Activated effector memory CD4-positive, alpha-beta T cell treated with Interleukin-2 at 50 U/mL for 16 hours (primary cell): Measurements from ENCODE around the gene SPARC.
"Not testable (repeated sequence)": the region's sequence is repeated elsewhere in the genome, so short reads cannot be mapped to it uniquely, and the experiment has no call there.

Experiments
- DNase-seq: peaks from one replicate; pipeline ENCODE4 v3.0.0-alpha.2; 2020

Gene SPARC, protein sequence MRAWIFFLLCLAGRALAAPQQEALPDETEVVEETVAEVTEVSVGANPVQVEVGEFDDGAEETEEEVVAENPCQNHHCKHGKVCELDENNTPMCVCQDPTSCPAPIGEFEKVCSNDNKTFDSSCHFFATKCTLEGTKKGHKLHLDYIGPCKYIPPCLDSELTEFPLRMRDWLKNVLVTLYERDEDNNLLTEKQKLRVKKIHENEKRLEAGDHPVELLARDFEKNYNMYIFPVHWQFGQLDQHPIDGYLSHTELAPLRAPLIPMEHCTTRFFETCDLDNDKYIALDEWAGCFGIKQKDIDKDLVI

DNA sequence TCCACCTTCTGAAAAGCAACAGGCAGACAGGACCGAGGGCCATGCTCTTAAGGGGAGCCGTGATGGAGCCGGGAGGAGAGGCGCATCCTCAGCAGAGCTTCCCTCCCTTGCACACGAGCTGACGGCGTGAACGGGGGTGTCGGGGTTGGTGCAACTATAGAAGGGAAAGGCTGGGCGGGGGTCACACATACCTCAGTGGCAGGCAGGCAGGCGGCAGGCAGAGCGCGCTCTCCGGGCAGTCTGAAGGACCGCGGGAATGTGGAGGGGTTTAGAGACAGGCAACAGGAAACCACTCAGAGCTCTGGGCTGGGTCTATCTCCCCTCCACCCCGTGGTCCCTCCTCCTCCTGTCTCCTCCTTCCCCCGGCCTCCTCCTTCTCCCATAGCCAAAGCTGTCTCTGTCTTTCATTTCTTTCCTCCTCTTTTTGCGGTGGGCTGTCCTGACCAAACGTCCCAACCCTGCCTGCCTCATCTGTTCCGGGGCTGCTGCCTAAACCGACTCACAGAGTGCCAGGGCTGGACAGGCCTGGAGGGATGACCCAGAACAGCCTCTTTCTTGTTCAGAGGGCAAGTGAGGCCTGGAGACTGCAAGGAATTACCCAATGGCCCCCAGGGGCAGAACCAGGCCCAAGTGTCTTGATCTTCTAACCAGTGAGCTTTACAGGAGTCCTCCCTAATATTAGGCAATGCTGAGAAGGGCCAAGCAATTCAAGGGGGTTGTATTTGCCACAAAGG is at the start of gene SPARC:
SPARC (minus strand) TSS at position 242 of the 734 bp plus-strand sequence. CDS start 10,727 bp downstream, outside the sequence.
- DNase-seq, result no peak

DNA sequence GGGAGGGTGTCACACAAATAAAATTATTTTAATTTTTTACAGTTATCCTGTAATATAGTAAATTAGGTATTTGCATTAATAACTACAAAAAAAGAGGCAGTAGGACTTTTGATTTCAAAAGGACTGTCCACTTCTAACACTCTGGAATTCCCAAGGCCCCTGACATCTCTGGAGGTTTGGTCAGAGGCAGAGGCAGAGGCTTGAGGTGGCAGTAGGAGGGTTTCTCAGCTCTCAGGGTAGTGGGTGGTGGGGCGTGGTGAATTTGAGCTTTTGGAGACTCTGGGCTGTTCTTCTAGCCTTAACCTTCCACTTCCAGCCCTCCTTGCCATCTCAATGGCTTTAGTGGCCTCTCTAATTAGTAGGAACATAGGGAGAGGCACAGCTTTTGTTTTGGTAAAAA is 48.9 kb upstream of the SPARC start:
- DNase-seq, result no peak

DNA sequence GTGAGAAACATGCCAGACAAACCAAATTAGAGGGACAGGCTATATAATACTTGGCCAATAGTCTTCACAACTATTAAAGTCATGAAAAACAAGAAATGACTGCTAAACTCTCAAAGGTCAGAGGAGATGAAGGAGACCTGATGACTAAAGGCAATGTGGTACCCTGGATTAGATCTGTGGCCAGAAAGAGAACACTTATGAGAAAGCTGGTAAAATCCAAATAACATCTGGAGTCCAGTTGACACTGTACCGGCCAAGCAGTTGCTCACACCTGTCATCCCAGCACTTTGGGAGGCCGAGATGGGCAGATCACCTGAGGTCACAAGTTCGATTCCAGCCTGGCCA is 47.3 kb upstream of the SPARC start:
- no peak for DNase-seq

GRCh38 chr5:151733358-151734063 is 46.8 kb upstream of the SPARC start:
- no peak for DNase-seq

- no peak for DNase-seq
These were observed 43.7 kb upstream of the SPARC start for GRCh38 chr5:151730381-151730780.

DNA sequence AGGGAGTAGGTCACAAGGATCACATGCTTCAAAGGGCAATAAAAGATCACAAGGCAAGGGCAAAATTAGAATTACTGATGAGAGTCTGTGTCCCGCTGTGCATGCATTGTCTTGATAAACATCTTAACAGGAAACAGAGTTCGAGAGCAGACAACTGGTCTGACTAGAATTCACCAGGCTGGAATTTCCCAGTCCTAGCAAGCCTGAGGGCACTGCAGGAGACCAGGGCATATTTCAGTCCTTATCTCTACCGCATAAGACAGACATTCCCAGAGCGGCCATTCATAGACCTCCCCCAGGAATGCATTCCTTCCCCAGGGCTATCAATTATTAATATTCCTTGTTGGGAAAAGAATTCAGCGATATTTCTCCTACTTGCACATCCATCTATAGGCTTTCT is 42.9 kb upstream of the SPARC start:
- not testable (repeated sequence) for DNase-seq

- no peak for DNase-seq
These were observed 37.6 kb upstream of the SPARC start for GRCh38 chr5:151724360-151724759.

- DNase-seq, result no peak
These were observed 35.8 kb upstream of the SPARC start for GRCh38 chr5:151722546-151722945.

DNA sequence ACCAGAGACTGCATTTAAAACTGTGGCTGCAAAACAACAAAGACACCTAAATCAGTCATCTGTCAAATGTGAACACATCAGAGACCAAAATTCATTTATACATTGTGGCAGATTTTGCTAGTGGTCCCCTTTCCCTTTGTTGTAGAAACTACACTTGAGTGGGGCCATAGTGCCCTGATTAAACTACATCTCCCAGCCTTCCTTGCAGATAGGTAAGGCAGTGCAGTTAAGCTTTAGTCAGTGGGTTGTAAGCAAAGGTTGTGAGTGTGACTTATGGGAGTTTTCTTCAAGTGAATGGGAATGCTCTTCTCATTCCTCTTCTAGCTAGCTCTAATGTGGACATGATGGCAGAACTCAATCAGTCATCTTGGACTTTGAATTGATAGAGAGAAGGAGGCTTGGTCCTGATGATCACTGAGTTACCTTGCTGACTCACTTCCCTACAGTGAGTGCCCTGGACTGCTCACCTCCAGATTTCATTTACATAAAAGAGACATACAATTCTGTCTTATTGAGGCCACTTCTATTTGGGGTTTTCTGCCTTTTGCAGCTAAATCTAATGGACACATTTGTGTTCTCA is 35.2 kb upstream of the SPARC start:
- DNase-seq, result no peak

DNA sequence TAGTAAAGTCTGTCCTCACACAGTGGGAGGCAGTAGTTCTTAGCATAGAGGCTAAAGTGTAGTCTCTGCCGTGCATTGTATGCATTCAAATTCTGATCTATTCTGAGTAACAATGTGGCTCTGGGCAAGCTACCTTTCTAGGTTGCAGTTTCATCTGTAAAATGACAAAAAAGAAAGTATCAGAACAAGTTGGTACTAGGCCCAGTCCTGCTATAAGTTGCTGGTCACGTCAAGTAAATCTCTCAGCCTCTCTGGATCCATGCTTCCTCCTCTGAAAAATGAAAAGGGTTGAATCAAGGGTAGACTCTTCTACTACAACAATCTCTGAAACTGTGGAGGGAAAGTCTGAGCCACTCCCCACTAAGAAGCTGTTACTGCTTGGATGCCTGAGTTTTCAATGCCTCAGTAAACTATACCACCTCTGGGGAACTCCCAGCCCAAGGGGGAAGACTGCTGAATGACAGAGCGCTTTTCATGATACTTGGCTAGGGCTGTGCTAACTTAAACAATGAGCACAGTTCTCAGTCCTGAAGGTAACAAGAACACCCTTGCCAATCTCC is 34.5 kb upstream of the SPARC start:
- no peak for DNase-seq

DNA sequence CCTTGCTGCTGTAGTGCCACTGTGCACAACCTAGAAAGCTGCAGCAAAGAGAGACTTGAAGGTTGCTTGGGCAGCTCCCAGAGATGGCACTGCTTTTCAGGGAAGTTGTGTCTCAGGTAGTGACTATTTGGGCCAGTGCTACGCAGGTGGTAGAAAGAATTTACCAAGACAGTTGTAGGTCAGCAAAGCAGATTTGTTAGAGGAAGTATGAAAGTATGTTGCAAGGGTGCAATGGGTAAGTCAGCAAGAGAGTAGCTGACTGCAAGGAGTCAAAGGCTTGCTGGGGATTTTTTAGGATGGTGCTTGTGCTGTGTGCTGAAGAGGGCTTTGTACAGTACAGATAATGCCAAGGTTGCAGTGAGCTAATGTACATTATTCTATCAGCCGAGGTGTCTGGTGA is 33.5 kb upstream of the SPARC start:
- DNase-seq, result no peak

DNA sequence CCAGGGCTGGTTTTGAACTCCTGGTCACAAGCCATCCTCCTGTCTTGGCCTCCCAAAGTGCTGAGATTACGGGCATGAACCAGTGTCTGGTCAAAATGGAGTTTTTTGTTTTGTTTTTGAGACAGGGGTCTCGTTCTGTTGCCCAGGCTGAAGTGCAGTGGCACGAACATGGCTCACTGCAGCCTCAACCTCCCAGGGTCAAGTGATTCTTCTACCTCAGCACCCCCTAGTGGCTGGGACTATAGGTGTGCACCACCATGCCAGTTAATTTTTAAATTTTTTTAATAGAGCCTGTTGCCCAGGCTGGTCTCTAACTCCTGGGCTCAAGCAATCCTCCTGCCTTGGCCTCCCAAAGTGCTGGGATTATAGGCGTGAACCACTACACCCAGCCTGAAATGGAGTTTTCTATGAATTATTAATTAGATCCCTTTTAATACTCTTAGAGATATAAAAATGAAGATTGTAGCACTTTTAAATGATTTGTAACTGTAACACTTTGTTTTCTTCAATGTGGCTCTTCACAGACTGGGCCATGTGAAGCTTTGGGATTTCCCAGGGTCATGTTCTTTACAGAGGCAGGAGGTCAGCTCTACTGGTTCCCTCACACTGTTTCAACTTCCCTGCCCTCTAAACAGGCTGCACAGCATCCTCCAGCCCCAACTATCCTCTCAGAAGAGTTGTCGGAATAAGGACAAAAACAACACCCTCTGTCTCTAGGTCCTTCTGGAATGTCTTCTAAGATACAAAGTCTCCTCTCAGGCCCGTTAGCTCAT is 32.7 kb upstream of the SPARC start:
- no peak for DNase-seq

- DNase-seq, result no peak
These were observed 31.9 kb upstream of the SPARC start for GRCh38 chr5:151718646-151719045.

DNA sequence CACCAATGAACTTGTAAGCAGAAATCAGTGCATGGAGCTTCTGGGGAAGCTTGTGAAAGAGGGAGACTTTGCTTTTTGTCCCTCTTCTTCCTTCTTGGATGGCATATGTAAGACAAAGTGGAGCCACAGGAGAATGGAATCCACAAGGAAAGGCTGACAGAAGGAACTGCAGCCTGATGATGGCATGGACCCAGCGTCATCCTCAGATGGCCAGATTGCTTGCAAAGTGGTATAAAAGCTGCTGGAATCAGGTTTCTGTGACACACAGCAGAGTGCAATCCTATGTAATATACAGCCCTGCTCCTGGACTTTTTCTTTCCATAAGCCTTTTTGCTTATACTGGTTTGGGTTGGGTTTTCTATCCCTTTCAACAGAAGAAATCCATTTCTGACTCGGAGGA is 31.4 kb upstream of the SPARC start:
- no peak for DNase-seq

DNA sequence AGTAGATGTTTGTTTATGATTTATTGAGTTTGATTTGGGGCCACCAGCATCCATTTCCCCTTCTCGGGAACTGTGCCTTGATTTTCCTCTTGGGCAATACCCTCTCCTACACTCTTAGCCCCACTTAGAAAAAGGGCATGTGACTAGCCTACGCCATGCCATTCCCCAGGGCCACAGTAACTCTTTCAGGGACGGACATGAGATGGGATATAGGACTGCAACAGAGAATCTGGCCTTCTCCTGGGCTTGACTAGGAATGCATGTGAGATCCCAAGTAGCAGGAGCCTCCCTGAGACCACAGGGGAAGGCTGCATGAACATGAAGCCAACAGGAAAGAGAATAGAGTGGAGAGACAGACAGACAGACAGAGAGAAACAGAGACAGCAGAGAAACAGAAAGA is 30.7 kb upstream of the SPARC start:
- DNase-seq, result no peak

DNA sequence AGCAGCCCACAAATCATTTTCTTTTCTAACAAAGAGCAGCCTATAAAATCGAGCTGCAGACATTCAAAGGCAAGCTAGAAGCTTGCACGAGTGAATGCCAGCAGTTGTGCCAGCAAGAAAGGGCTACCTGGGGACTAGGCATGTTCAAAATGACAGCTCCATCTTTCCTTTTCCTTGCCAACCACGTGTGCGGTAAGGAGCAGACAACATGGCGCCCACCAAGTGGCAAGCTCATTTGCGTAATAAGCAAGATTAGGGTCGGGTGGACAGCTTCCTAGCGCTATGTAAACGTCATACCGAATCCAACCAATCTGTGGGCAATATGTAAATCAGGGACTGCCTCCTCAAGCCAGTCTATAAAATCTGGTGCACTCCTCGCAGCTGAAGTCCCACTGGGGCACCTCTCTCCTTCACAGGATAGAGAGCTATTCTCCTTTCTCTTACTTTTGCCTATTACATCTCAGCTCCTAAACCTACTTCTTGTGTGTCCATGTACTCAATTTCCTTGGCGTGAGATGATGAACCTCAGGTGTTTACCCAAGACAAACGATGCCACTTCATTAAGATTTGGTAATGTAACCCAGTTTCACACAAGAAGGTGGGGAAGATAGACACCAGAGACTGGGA is 22.5 kb upstream of the SPARC start:
- DNase-seq, result no peak

DNA sequence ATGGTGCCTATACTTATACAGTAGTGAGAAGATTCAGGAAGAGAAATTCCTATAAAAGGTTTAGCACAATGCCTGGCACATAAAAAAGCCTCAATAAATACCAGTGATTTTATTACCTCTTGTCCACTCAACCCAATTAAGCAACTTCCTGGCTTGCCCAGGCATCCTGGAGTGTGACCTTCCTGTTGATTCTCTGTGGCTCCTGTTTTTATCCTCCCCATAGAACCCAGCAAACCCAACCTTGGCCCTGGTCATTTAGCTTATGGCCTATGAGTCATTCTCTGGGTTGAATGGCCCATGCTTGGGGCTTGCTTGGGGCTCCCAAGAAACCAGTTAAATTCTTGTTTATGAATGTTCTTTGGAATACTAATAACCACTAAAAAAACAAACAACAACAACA is 21.4 kb upstream of the SPARC start:
- DNase-seq, result no peak

DNA sequence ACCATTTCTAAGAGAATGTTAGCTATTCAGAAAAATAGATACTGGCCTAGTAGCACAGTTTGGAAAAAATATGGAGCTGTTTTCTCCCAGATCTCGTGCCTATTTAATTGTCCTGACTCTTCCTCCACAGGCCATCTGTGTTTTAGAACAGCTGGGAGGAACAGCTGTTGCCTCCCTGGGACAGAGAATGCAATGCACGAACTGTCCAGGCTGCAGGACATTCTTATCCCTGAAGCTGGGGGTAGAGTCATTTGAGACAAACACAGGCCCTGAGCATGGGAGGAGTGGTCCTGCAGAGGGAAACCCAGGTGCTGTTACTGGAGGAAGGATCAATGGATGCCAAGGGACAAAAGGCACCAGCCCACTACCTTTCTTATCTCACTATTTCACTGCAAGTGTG is 20.9 kb upstream of the SPARC start:
- no peak for DNase-seq

GRCh38 chr5:151706906-151707305 is 20.2 kb upstream of the SPARC start:
- DNase-seq, result no peak

GRCh38 chr5:151703780-151704179 is 17.1 kb upstream of the SPARC start:
- no peak for DNase-seq

DNA sequence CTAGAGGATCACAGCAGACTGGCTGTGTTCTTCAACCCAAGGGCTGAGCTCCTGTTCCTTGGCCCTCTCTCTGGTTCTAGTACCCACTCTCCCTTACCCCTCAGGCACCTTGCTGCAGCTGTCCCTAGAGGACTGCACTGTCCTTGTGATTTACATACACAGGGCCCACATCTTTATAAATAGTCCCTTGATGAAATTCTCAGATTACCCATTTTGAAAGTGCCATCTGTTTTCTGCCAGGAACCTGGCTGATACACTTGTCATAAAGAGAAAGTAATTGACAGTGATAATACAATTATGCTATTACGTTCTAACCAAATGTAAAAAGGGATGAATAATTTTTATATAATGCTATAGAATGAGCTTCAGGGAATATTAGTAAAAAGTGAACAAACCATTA is 16.5 kb upstream of the SPARC start:
- DNase-seq, result no peak

GRCh38 chr5:151700820-151701219 is 14.1 kb upstream of the SPARC start:
- DNase-seq, result no peak
